ENCODE measurements around the gene CYLD.

CYLD gene

GRCh38 chr16:50848755-50849514 lies 107.0 kb downstream of the CYLD start:
- ATAC-seq = no peak
